SKM-1 (cell line): Measurements from ENCODE around the gene CCNL2.
"Not testable (repeated sequence)": the region's sequence is repeated elsewhere in the genome, so short reads cannot be mapped to it uniquely, and the experiment has no call there.

Experiments
- DNase-seq: peaks from one replicate; lab custom pipeline; 2025; ENCODE audit not compliant: unreplicated experiment; lab: John Stamatoyannopoulos, UW

The CCNL2 gene

GRCh38 chr1:1400576-1401456, 1.7 kb upstream of the CCNL2 start:
- no peak for DNase-seq

GRCh38 chr1:1399872-1400575, 889 bp upstream of the CCNL2 start:
- no peak for DNase-seq

- DNase-seq, result no peak
These were observed 403 bp downstream of the CCNL2 start for GRCh38 chr1:1398677-1399186.

- no peak for DNase-seq
These were observed 1.2 kb downstream of the CCNL2 start for GRCh38 chr1:1397839-1398523.

GRCh38 chr1:1395166-1395565, 4.0 kb downstream of the CCNL2 start:
- DNase-seq, result no peak

- no peak for DNase-seq
These were observed 5.0 kb downstream of the CCNL2 start for GRCh38 chr1:1394116-1394515.

GRCh38 chr1:1393428-1393827, 5.7 kb downstream of the CCNL2 start:
- no peak for DNase-seq

GRCh38 chr1:1393014-1393413, 6.1 kb downstream of the CCNL2 start:
- DNase-seq, result no peak

GRCh38 chr1:1391225-1391624, 7.9 kb downstream of the CCNL2 start:
- DNase-seq, result no peak

- no peak for DNase-seq
These were observed 8.5 kb downstream of the CCNL2 start for GRCh38 chr1:1390675-1391074.

GRCh38 chr1:1388078-1388472, 11.1 kb downstream of the CCNL2 start:
- no peak for DNase-seq

GRCh38 chr1:1387098-1388077, 11.7 kb downstream of the CCNL2 start:
- DNase-seq, result no peak

GRCh38 chr1:1385931-1386330, 13.2 kb downstream of the CCNL2 start:
- DNase-seq, result no peak

GRCh38 chr1:1385339-1385738, 13.8 kb downstream of the CCNL2 start:
- DNase-seq, result not testable (repeated sequence)

- DNase-seq, result no peak
These were observed 17.8 kb downstream of the CCNL2 start for GRCh38 chr1:1381294-1381693.

GRCh38 chr1:1380860-1381259, 18.3 kb downstream of the CCNL2 start:
- DNase-seq, result no peak

GRCh38 chr1:1377540-1378205, 21.5 kb downstream of the CCNL2 start:
- no peak for DNase-seq

GRCh38 chr1:1376551-1377226, 22.4 kb downstream of the CCNL2 start:
- DNase-seq, result no peak

GRCh38 chr1:1374929-1375662, 24.0 kb downstream of the CCNL2 start, which contains the start of gene AURKAIP1:
Gene AURKAIP1 (minus strand): TSS chr1:1375207. CDS start chr1:1374756, 451 bp downstream.
- peak; percentile 100 for DNase-seq
